Astrocyte of the cerebellum (primary cell): ENCODE results near the gene INTS15.
"Not testable (repeated sequence)": the region's sequence is repeated elsewhere in the genome, so short reads cannot be mapped to it uniquely, and the experiment has no call there.

Source experiments
- DNase-seq: peaks from one replicate; pipeline ENCODE4 v3.0.0-alpha.2; 2011; ENCODE audit warnings: low read depth
- H3K4me3 ChIP-seq: 2 replicates; pipeline ENCODE4 v1.5.1; 2011; ENCODE audit warnings: mild to moderate bottlenecking, low read depth, low read length, moderate library complexity
- in situ Hi-C: cut with HindIII; loops from 2 replicates; pipeline ENCODE4 v1.10.0; 2017; ENCODE audit warnings: low sequenced_read_pairs
- TF ChIP-seq, protein P1 (sequence below): IDR thresholded peaks from 2 replicates; pipeline ENCODE4 v1.5.1; 2012; ENCODE audit warnings: low read length, low read depth, moderate library complexity, mild to moderate bottlenecking; ENCODE audit errors: missing control alignments

The INTS15 gene

DNA sequence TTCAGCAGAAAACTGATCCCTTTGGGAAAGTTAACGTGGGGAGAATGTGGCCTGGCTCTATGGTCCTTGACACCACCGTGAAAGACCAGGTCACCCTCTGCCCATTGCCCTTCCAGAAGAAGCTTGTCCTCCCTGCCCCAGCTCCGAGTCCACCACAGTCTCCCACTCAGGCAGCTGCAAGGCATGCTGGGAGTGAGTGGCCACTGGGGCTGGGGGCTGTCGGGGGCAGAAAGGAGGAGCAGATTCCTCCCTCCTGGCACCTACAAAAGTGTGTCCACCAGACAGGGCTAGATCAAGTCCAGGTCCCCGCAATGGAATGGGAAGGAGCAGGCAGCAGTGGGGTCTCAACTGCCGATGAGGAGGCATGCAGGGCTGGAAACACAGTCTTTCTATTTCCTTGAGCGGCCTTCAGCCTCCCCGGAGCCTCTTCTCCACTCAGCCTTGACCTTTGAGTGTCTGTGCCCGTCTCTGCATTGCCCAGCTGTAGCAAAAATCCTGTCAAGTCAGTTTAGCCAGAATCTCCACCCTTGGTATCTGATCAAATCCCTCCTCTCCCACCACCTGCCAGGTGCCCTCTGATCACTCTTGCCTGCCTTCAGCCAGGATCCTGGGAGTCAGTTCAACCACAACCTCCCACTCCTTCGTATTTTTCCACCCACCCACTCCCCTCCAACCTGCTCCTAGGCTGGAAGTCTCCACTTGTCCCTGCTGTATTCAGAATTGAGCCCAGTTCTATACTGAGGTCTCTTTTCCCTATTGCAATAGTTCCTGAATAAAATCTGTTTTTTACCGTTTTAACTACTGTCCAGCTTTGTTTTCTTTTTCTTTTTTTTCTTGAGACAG is 40.4 kb downstream of the INTS15 start:
- in situ Hi-C loops: loop anchor here (10.0 kb wide), 1 partner anchor 85 kb away; no protein-coding TSS in a partner anchor
- TF ChIP-seq, protein P1, sequence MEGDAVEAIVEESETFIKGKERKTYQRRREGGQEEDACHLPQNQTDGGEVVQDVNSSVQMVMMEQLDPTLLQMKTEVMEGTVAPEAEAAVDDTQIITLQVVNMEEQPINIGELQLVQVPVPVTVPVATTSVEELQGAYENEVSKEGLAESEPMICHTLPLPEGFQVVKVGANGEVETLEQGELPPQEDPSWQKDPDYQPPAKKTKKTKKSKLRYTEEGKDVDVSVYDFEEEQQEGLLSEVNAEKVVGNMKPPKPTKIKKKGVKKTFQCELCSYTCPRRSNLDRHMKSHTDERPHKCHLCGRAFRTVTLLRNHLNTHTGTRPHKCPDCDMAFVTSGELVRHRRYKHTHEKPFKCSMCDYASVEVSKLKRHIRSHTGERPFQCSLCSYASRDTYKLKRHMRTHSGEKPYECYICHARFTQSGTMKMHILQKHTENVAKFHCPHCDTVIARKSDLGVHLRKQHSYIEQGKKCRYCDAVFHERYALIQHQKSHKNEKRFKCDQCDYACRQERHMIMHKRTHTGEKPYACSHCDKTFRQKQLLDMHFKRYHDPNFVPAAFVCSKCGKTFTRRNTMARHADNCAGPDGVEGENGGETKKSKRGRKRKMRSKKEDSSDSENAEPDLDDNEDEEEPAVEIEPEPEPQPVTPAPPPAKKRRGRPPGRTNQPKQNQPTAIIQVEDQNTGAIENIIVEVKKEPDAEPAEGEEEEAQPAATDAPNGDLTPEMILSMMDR: no peak
- DNase-seq: no peak
- no peak overlapping the region for H3K4me3 ChIP-seq

- in situ Hi-C loops: loop anchor here (10.0 kb wide), 1 partner anchor 87 kb away; no protein-coding TSS in a partner anchor
- no peak for DNase-seq
- no peak overlapping the region for H3K4me3 ChIP-seq
These were observed 41.8 kb downstream of the INTS15 start for GRCh38 chr7:6631605-6632004.

DNA sequence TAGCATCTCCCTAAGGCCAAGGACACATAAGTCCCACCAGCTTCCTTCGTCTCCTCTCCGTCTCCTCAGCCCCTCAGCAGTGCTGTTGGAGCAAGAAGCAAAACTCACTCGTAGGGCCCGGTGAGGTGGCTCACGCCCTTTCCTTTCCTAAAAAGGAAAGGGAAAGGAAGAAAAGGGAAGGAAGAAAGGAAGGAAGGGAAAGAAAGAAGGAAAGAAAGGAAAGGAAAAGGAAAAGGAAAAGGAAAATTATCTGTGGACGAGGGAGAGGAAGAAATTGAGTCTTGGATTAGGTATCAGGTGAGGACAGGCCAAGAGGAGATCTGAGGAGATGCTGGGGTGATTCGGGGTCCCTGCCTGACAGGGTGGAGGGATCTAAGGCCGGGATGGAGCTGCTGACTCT is 44.2 kb downstream of the INTS15 start:
- DNase-seq: no peak
- in situ Hi-C loops: loop anchor here (10.0 kb wide), 1 partner anchor 89 kb away; no protein-coding TSS in a partner anchor
- H3K4me3 ChIP-seq: no peak overlapping the region
- TF ChIP-seq, protein P1: no peak

More at GRCh38 chr7:6631605-6632004, 41.8 kb downstream of the INTS15 start:
- TF ChIP-seq, protein P1: no peak

DNA sequence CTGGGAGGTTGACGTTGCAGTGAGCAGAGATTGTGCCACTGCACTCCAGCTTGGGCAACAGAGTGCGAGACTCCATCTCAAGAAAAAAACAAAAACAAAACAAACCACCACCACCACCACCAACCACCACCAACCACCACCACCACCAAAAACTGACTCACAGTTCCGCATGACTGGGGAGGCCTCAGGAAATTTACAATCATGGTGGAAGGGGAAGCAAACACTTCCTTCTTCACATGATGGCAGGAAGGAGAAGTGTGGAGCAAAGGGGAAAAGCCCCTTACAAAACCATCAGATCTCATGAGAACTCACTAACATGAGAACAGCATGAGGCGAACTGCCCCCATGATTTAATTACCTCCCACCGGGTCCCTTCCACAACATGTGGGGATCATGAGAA is 45.1 kb downstream of the INTS15 start:
- in situ Hi-C loops: loop anchor here (10.0 kb wide), 1 partner anchor 90 kb away; no protein-coding TSS in a partner anchor
- H3K4me3 ChIP-seq, DNase-seq: not testable (repeated sequence)

DNA sequence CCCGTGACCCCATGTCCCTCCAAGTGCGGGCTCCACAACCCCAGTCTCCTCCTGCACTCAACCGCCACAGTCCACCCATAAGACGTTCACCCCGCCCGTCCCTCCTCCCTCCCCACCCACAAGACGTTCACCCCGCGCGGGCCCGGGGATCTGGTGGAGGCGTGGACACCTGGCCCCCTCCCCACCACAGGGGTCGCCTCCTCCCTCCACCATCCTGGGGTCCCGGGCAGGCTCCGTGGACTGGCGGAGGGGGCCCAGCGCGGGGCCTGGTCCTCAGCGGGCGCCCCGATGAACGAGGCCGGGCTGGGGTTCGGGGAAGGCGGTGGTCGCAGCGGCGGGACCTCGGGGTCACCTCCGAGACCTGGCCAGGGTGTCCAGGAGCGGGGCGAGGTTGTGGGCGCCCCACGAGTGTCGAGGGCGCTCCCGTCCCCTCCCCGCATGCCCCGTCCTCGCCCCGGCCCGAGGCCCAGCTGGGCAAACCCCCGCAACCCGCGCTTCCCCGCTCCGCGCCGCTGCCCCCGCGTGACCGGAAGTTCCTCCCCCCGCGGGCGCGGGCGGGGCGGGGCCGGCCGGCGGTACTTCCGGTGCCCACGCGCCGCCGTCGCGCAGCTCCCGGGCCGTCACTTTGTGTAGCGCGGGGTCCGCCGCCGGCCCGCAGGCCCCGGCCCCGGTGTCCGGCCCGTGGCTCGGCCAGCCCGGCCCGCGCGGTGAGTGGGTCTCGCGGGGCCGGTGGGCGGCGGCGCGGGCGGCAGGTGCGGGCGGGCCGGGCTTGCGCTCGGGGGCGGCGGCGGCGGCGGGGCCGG is 47.1 kb downstream of the INTS15 start, which contains the start of gene ZNF316:
Gene ZNF316 (plus strand): TSS at position 578 of the 803 bp plus-strand sequence. CDS start 5,092 bp downstream, outside the sequence.
- in situ Hi-C loops: loop anchor here (10.0 kb wide), 1 partner anchor 92 kb away; no protein-coding TSS in a partner anchor
- H3K4me3 ChIP-seq: peak within 1 kb of the TSS; percentile 67
- TF ChIP-seq, protein P1: no peak
- DNase-seq: no peak

DNA sequence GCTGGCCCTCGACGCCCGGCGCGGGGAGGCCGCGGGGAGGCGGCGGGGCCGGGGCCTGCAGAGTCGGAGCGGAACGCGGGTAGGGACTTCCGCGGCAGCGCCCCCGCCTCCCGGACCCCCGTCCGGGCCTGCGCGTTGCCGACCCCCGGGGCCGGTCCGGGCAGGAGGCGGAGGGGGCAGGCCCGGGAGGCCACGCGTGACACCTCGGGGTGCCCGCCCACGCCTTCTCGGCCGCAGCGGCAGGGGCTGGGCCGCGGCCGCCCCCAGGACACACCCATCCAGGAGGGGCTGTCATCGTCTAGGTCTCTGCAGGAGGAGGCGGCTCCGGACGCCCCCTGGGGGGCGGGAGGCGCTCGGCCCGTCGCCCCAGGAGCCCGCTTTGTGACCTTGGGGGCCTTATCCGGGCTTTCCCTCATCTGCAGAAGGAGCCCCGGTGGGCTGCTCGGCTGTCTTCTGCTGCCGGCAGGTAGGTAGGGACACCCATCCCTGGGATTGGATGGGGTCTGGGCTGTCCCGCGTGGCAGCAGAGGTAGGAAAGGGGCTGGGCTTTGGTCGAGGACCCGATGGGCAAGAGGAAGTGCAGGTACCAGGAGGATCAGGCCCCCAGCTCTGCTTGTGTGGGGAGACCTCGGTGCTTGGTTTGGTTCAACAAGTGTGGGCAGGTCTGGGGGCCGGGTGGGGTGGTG is 47.9 kb downstream of the INTS15 start:
- peak overlapping the region; percentile 67 for H3K4me3 ChIP-seq
- TF ChIP-seq, protein P1: no peak
- no peak for DNase-seq
- in situ Hi-C loops: loop anchor here (10.0 kb wide), 1 partner anchor 93 kb away; no protein-coding TSS in a partner anchor
